Muscle of arm (tissue), 12 donors: ENCODE results near the gene VPS26C. TPM values are rescaled to one million over a fixed set of nuclear protein-coding genes. Genes with fewer than 3 reads are reported as not detected.

Experiments
- DNase-seq: peaks from one replicate; pipeline ENCODE4 v3.0.0-alpha.2; 2013
- polyA plus RNA-seq, 12 donors: library from polyadenylated mRNA; unstranded; fragments of 120-200 nt; gene quantifications; one replicate each; pipeline ENCODE4 v1.2.1, GENCODE V29; 2013; ENCODE audit not compliant: insufficient read length in 12 of 12

VPS26C gene
- polyA plus RNA-seq, 12 donors, result 28.1 to 48.8 (median 32.1) TPM; not detected in 1

- no peak for DNase-seq
These were observed 1.0 kb upstream of the VPS26C start for GRCh38 chr21:37268186-37268503.

- DNase-seq, result peak; percentile 33
These were observed 466 bp downstream of the VPS26C start for GRCh38 chr21:37266515-37267221.

GRCh38 chr21:37264808-37265207, 2.3 kb downstream of the VPS26C start:
- no peak for DNase-seq

GRCh38 chr21:37263827-37264600, 3.1 kb downstream of the VPS26C start:
- no peak for DNase-seq

GRCh38 chr21:37259426-37259825, 7.7 kb downstream of the VPS26C start:
- DNase-seq, result no peak

GRCh38 chr21:37257967-37258877, 8.9 kb downstream of the VPS26C start:
- peak; percentile 64 for DNase-seq

- DNase-seq, result peak; percentile 37
These were observed 9.6 kb downstream of the VPS26C start for GRCh38 chr21:37257511-37257966.

GRCh38 chr21:37253991-37254390, 13.1 kb downstream of the VPS26C start:
- DNase-seq, result no peak

- DNase-seq, result no peak
These were observed 15.9 kb downstream of the VPS26C start for GRCh38 chr21:37251294-37251634.

GRCh38 chr21:37249112-37249904, 17.8 kb downstream of the VPS26C start:
- no peak for DNase-seq

- no peak for DNase-seq
These were observed 18.8 kb downstream of the VPS26C start for GRCh38 chr21:37248298-37248697.

GRCh38 chr21:37245151-37245550, 22.0 kb downstream of the VPS26C start:
- no peak for DNase-seq

GRCh38 chr21:37244501-37245095, 22.5 kb downstream of the VPS26C start:
- DNase-seq, result no peak

- no peak for DNase-seq
These were observed 23.2 kb downstream of the VPS26C start for GRCh38 chr21:37243961-37244360.

- DNase-seq, result no peak
These were observed 25.7 kb downstream of the VPS26C start for GRCh38 chr21:37241426-37241825.

GRCh38 chr21:37240978-37241377, 26.2 kb downstream of the VPS26C start:
- DNase-seq, result no peak

GRCh38 chr21:37237764-37238163, 29.4 kb downstream of the VPS26C start:
- no peak for DNase-seq

GRCh38 chr21:37237346-37237745, 29.8 kb downstream of the VPS26C start:
- DNase-seq, result no peak

GRCh38 chr21:37233551-37234146, 33.5 kb downstream of the VPS26C start:
- no peak for DNase-seq

- DNase-seq, result no peak
These were observed 34.7 kb downstream of the VPS26C start for GRCh38 chr21:37232274-37233018.
